DMS53 (cell line): ENCODE data around the gene PDE10A.
A peak's percentile ranks its signal among the peaks of the same experiment; 100 is the strongest.

ENCODE experiments used
- DNase-seq: peaks from one replicate; lab custom pipeline; 2025; lab: John Stamatoyannopoulos, UW

PDE10A gene

DNA sequence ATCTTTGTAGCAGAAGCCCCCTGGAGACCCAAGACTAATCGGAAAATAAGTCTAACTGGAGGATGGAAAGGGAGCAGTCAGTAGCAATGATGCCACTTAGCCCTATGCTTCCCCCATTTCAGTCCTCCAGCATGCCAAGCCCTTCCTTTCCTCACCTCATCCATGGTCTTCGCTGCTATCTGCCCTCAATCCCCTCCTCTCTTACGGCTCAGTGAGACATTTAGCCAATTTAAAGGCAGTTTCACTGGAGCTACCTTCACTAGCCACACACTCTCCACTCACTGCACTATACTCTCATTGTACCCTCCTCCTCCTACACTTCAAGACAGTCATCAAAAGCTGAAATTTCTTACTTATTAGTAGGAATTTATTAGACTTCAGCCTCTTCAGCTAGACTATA is 111.2 kb downstream of the PDE10A start:
- no peak for DNase-seq

DNA sequence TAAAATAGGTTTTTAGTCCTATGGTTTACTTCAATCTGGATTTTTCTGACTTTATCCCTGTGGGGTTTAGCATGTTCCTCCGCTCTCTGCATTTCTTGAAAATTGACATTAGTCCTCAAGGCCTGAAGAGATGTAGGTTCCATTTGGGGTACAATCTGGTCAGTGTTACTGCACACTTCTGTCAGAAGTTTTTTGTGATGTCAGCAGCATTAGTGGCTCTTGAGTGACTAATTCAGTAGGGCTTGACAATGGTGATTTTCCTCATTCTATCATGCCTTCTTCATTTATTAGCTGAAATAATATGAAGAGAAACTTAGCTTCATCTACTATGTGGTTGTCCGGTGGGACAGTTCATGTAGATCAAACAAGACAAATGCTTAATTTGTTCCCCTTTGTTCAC is 114.6 kb downstream of the PDE10A start:
- no peak for DNase-seq

DNA sequence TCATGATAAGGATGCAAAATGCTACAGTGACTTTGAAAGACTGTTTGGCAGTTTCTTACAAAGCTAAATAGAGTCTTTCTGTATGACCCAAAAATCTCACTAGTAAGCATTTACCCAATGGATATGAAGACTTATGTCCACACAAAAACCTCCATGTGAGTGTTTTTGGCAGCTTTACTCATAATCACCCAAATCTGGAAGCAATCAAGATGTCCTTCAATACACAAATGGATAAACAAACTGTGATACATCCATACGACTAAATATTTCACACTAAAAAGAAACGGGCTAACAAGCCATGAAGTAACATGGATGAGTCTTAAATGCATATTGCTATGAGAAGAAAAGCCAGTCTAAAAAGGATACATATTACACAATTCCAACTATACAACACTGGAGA is 117.2 kb downstream of the PDE10A start:
- no peak for DNase-seq

DNA sequence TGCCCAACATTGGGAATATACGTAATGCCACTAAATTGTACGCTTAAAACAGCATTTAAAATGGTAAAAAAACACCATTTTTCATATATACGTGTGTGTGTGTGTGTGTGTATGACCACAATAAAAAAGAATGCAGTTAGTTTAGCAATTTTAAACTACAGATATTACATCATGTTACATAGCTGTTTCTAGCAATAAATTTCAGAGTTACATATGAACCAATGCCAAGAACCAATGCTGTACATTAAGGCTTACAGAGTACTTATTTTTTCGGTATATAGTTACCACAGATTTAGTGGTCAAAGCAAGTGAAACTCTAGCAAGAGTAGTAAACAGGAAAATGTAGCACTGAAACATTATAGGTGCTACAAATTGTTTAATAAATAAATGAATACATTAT is 119.3 kb downstream of the PDE10A start:
- no peak for DNase-seq

DNA sequence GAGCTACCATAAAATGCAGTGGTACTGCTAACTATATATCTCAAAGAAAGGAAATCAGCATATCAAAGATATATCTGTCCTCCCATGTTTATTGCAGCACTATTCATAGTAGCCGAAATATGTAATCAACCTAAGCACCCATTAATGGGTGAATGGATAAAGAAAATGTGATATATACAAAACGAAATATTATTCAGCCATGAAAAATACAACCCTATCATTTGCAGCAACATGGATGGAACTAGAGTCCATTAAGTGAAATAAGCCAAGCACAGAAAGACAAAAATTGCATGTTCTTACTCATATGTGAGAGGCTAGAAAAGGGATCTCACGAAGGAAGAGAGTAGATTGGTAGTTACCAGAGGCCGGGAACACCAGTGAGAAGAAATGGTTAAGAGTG is 126.1 kb downstream of the PDE10A start:
- DNase-seq, result no peak

DNA sequence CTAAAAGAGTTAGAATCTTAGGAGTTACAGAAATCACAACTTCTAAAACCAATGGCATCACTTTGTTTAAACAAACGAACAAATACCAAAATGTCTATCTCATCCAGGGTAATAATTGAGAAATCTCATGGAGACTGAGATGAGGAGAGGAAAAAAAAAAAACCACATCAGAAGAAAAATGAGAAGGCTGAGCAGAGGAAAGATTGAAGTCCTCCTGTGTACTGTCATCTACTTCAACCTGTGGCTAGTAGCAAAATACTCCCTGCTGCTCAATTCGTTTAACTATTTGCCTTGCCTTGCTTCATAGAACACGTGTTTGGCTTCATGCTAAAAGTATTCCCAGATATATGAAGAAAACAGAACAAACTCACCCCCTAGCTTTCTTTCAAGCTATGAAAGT is 143.7 kb downstream of the PDE10A start:
- no peak for DNase-seq

DNA sequence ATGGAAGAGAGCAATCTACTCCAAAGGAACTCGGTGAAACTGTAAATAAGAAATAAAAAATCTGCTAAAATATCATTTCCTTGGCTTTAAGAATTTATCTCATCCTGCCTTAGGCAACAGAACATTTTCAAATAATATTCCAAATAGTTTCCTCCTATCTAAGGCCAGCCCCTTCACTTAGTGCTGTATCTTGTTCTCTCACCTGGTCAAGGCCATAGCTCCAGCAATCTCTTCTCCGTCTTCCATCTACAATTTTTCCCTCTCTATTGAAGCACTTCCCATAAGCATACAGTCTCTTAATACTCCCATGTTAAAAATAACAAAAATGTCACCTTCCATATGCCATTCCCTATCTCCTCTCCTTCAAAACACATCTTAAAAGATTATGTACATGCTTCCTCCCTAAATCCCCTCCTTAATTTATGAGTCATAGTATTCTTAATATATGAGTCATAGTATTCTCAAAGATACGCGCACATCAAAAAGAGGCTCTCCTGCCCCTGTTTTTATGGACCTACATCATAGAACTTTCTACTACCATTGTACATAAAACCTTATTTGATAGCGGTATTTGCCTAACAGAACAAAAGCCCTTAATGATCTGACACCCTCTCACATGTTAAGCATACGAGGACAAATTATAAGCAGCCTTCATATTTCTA is 146.9 kb downstream of the PDE10A start:
- peak; percentile 27 for DNase-seq

DNA sequence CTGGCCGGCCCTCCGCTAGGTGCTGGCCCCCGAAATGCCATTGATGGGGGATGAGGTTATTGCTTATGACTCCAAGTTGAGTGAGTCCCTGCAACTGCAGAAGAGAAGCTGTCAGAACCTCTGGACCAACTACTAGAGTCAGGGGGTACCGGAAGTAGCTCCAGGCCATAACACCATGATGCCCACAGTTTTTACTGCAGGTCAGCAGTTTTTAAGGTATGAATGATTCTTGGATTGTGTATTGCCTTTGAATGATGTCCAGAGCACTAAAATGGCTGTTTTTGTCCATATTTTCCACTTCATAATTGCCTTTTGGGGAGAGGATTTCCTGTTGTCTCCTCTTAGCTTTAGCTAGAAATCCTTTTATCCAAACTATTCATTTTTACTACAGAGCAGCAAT is 148.4 kb downstream of the PDE10A start:
- no peak for DNase-seq

DNA sequence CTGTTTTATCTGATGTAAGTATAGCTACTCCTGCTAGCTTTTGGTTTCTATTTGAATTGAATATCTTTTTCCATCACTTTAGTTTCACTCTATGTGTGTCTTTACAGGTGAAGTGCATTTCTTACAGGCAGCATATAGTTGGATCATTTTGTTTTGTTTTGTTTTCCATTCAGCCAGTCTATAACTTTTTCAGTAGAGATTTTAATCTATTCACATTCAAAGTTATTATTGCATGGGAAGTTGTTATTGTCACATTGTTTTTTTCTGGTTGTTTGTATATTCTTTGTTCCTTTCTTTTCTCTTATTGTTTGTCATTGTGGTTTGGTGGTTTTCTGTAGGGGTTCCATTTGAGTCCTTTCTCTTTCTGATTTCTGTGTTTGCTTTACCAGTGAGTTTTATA is 151.2 kb downstream of the PDE10A start:
- DNase-seq, result no peak

DNA sequence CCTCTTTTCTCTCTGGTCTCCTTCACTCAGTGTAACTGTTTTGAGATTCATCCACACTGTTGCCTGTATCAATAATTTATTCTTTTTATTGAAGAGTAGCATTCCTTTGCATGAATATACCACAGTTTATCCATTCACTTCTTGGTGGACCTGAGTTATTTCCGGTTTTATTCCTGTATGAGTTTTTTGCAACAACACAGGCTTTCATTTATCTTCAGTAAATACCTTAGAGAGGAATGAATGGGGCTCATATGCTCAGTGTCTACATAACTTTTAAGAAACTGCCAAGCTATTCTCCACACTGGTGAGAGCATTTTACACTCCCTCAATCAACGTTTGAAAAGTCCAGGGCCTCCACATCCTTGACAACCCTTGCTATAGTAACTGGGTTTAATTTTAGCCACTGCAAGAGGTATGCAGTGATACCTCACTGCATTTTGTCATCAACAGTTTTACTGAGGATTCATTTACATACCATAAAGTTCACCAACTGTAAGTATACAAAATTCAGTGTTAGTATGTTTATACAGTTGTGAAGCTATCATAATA is 154.6 kb downstream of the PDE10A start:
- no peak for DNase-seq

DNA sequence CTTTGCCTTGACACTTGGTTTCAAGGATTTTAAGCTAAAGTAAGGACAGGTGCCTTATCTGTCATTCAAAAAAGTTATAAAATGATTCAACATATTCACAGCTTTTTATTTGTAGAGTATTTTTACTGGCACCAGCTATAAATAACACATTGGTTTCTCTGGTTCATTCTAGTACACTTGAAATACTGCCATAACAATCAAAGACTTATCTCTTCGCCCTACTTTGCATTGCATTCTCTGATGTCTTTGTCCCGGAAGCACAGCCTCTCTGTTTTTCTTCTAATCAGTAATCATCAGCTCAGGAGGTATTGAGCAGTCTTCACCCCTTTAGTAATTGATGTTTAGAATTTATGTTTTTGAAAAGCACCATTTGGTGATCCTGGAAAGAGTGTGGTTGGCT is 156.4 kb downstream of the PDE10A start:
- DNase-seq, result no peak

DNA sequence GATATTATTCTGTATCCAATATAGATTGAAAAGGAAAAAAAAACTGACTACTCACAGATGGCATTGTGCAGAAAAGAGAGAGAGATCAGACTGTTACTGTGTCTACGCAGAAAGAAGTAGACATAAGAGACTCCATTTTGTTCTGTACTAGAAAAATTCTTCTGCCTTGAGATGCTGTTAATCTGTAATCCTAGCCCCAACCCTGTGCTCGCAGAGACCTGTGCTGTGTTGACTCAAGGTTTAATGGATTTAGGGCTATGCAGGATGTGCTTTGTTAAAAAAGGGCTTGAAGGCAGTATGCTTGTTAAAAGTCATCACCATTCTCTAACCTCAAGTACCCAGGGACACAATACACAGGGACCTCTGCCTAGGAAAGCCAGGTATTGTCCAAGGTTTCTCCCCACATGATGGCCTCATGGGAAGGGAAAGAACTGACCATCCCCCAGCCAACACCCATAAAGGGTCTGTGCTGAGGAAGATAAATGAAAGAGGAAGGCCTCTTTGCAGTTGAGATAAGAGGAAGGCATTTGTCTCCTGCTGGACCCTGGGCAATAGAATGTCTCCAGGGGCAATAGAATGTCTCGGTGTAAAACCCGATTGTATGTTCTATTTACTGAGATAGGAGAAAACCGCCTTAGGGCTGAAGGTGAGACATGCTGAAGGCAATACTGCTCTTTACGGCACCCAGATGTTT is 162.7 kb downstream of the PDE10A start:
- peak; percentile 89 for DNase-seq

DNA sequence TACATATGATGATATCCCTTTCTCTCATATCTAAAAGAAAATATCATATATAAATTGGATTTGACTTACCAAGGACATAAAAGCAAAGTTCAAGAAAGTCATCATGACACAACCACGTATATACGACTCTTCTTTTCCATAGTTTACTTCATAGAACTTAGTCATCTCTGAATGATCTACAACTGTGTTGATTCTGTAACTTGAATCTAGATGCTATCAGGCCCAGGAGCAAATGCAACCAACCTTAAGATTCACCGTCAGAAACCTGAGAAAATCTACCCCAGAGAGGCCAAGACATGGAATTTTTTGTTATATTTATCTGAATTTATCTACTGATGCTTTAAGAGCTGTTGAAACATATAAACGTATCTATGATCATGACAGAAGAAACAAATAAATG is 165.6 kb downstream of the PDE10A start:
- no peak for DNase-seq

DNA sequence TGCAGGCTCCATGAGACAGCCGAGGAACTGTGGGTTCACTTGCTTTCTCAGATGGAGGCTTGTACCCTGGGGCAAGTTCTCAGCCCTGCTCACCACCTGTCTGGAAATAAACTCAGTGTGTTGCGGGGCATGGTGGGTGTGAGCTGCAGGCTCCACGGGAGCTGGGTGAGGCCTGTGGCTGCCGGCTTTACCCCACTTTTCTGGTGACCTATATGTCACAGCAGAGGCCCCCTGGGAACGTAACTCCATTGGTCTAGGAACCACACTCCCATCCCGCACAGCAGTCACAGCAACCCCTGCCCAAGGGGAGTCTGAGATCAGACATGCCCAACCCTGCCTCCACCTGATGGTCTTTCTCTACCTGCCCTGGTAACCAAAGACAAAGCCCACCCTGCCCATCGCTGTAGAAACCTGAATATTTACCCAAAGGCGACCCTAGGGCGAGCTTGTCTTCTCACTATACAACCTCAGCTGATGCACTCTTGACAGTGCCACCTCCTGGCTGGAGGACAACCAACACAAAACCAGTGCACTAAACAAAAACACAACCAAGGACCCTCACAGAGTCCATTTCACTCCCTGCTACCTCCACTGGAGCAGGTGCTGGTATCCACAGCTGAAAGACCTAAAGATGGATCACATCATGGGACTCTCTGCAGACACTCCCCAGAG is 174.3 kb downstream of the PDE10A start:
- no peak for DNase-seq

DNA sequence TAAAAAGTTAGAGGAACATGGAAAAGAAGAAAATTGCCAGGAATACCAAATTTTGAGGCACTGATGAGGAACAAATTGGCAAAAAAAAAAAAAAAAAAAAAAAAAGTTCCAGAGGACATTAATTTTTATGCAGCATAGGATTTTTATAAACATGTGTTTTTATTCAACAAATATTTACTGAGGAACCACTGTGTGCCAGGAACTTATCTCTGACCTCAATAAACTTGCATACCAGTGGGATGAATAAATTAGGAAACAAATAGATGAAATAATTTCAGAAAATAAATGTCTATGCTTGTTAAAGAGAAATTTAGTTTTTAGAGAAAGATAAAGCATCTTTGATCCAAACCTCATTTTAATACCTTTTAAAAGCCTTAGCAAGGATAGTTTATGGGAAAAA is 175.1 kb downstream of the PDE10A start:
- DNase-seq, result no peak

DNA sequence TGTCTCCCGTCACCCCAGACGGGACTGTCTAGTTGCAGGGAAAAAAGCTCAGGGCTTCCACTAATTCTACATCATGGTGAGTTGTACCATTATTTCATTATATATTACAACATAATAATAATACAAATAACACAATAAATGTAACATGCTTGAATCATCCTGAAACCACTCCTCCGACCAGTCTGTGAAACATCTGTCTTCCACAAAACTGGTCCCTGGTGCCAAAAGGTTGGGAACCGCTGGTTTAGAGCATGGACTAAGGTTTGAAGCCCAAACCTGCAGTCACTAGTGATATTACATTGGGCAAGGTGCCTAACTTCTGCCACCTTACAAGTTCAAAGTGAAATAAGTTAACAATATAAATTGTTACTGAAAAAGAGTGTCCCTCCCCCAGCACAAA is 175.7 kb downstream of the PDE10A start:
- DNase-seq, result no peak

DNA sequence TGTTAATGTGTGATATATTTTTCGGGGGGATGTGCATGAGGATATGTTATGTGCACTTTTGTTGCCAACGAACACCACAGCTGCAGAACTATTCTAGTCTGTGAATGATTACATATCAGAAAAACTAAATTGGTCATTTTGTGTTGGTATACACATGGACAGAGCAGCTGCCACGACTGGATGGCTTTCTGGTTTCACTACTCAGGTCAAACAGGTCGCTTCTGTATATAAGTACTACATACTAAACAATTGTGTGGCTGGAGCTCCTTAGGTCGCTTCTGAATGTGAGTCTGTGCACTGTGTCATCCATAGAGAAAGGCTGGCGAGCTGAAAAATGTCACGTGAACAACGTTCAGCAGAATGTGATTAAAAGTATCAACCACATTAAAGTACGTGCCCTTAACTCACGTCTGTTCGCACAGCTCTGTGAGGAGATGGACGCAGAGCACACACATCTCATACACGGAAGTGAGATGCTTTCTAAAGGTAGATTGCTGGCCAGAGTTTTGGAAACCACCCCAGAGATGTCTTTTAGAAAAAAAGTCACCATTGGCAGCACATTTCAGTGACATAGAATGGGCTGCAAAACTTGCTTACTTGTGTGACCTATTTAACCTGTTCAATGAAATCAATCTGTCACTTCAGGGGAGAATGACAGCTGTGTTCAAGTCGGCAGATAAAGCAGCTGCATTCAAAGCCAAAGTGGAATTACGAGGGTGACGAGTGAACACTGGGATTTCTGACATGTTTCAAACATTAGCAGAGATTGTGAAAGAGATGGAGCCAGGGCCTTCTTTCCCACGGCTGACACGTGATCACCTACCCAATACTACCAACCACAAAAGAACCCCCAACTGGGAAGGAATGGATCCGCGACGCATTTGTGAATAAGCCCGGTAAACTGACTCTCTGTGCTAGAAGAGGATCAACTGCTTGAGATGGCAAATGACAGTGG is 176.6 kb downstream of the PDE10A start:
- no peak for DNase-seq

DNA sequence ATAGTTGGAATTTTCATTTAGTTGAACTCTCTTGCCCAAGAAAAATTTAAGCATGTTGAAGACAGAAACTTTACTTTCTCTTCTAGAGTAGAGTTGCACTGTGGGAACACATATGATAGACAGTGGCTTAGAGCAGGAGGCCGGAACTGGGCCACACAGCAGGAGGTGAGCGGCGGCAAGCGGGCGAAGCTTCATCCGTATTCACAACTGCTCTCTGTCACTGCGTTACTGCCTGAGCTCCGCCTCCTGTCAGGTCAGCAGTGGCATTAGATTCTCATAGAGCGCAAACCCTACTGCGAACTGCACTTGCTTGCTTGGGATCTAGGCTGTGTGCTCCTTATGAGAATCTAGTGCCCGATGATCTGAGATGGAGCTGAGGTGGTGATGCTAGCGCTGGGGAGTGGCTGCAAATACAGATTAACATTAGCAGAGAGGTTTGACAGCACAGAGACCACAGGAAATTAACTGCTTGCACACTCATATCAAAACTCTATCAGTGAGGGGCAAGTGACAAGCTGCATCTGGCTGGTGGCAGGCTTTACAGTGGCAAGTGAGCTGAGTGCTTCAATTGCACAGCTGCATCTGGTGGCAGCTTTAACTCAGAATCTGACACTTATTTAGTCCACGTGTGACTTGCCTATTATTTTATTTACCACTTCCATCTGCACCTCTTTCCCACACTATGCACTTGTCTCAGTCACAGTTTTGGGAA is 178.7 kb downstream of the PDE10A start:
- no peak for DNase-seq

DNA sequence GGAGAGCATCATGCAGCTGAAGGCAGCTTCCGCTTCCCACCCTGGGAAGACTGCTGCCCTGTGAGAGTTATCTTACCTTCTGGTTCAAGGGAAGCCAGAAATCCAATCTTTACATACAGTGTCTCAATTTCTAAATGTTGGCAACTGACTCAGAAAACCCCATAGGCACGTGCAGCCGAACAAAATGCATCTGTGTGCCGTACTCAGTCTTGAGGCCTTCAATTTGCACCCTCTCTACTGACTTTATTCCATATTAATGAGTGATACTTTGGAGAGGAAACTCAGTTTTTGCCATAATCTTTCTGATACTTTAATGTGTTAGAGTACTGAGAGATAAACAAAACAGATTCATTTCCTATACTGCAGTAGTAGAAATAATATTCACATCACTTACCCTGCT is 181.1 kb downstream of the PDE10A start:
- DNase-seq, result no peak

DNA sequence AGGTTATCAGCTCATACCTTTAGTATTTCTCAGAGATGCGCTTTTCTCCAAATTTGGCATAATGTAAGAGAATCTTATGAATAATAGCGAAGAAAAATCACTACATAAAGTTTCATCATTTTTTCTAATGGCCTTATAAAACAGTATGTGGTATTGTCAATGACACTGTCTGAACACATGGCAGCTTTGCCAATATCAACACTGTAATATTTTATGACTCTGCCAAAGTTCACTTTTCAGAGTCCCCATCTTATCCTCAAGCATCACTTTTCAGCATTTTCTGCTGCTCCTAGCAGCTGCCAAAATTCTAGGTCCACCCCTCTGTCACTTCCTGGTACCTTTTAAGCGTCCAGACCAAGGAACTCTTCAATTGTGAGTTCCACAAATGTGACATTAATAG is 182.1 kb downstream of the PDE10A start:
- DNase-seq, result no peak

DNA sequence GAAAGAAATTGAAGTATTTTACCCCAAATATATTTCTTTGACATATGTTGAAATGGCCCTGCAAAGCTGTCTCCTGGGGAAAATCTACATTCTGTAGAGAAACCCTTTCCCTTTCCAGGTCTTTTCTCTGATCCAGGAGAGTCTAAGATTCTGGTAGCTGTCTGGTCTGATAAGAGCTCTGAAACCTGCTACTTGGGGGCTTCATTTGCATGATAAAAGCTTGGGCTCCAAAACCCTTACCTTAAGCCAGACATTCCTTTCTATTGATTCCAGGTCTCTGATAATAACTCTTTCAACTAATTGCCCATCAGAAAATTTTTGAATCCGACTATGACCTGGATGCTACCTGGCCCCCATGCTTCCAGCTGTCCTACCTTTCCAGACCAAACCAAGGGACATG is 184.5 kb downstream of the PDE10A start:
- DNase-seq, result no peak
